ENCODE data around the gene PCDHGA6.
"Not testable (repeated sequence)": the region's sequence is repeated elsewhere in the genome, so short reads cannot be mapped to it uniquely, and the experiment has no call there.

PCDHGA6 gene

DNA sequence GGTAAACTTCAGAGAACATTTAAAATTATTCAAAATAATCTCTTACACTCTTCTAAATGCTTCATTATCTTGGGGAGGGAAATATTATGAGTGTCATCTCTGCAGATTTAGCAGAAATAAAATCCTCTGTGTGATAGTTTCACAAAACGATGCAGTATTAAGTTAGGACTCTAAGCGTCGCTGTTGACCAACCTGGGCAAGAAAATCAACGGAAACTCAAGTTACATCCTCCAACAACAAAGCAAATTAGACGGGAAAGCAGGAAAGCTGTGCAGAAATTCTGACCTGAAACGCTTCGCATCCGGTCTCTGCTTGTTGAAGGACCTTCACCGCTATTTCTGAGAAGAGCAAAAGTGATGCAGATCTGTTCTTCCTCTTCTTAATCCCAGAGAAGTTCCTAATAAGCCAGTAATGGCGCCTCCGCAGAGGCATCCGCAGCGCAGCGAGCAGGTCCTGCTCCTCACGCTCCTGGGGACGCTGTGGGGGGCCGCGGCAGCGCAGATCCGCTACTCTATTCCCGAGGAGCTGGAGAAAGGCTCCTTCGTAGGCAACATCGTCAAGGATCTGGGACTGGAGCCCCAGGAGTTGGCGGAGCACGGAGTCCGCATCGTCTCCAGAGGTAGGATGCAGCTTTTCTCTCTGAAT, at the start of gene PCDHGA6:
Gene PCDHGA6 (plus strand): TSS at position 219 of the 645 bp plus-strand sequence. CDS start 193 bp downstream, at position 412.
- DNase-seq = no peak

DNA sequence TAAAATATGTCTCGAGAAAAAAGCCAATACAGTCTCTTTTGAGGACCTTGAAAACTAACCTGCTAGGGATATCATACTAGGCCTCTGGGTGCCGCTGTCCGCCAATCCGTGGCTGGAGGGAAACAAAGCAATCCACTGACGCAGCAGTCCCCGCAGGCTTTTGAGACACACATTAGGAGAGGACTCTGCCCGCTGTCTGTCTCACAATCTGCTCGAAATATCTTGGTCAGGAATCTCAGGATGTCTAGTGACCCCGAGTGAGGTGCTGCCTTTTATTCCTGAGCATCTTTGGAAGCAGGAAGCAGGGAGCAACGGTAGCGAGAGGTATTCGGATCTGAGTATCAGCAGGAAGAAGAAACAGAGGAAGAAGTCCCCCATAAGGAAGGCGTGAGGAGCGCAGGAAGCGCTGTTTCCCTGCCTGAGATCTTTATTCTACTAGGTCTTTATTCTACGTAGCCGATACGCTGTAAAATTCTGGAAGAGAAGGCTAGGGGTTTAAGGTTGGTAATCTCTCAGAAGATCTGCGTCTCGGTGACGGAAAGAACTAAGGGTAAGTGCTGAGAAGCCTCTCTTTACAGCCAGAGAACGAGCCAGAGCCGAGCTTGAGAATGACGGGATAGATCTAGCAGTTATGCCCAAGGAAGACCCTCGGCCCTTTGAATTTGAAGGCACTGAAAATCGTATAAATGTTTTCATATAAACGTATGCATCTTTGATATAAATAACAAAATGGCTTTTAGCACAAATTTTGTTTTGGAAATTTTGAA, 47.4 kb upstream of the PCDHGA6 start:
- DNase-seq = no peak

GRCh38 chr5:141328231-141328630, 45.5 kb upstream of the PCDHGA6 start:
- no peak for DNase-seq

GRCh38 chr5:141330299-141331080, 43.2 kb upstream of the PCDHGA6 start, which contains the start of gene PCDHGA1:
PCDHGA1 (plus strand) TSS chr5:141330514.
- DNase-seq = peak; percentile 2

GRCh38 chr5:141332571-141332970, 41.1 kb upstream of the PCDHGA6 start:
- not testable (repeated sequence) for DNase-seq

DNA sequence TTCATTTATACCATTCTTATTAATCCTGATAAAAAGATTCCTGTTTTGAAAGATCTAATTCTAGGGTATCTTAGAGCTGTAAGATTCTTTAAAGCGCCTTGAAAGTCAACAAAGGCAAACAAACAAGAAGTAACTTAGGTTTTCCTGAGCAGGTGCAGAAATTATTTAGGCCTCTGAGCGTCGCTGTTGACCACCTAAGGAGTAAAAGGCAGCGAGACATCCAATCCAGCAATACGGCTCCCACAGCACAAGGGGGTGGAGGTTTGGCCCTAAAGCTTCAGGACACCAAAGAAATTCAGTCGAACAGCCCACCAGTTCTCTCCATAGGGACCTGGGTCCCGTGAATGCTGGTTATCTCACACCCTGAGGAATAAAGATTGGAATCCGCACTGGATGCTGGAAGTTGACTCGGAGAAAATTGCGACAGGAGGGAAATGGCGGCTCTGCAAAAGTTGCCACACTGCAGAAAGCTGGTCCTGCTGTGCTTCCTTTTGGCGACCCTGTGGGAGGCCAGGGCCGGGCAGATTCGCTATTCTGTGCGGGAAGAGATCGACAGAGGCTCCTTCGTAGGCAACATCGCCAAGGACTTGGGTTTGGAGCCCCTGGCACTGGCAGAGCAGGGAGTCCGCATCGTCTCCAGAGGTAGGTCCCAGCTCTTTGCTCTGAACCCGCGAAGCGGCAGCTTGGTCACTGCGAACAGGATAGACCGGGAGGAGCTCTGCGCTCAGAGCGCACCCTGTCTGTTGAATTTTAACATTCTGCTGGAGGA, 35.0 kb upstream of the PCDHGA6 start, which contains the start of gene PCDHGA2:
Gene PCDHGA2 (plus strand): TSS at position 223 of the 769 bp plus-strand sequence.
- peak; percentile 18 for DNase-seq

- not testable (repeated sequence) for DNase-seq
Observed at GRCh38 chr5:141340781-141341354, 32.8 kb upstream of the PCDHGA6 start.

DNA sequence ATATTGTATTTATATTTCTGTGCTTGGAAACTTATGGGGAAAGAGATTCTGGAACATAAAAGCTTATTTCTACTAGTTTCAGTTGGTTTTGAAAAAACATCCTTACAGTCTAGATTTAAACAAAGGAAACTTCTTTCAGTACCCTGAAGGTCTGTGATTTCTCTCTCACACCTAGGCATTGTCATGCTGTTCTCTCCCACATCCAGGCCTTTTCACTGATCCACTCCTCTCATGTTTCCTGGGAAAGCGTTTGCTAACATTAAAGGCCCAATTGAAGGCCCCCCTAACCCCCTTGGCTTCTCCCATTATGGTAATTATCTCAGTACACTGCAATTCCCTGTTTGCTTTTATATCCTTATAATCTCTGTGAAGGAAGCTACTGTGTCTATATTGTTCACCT, 30.9 kb upstream of the PCDHGA6 start:
- no peak for DNase-seq

- peak; percentile 0 for DNase-seq
Observed at GRCh38 chr5:141343242-141343952, 30.3 kb upstream of the PCDHGA6 start, which contains the start of gene PCDHGA3. PCDHGA3 (plus strand) TSS chr5:141343829; CDS start chr5:141344034, 205 bp downstream.

DNA sequence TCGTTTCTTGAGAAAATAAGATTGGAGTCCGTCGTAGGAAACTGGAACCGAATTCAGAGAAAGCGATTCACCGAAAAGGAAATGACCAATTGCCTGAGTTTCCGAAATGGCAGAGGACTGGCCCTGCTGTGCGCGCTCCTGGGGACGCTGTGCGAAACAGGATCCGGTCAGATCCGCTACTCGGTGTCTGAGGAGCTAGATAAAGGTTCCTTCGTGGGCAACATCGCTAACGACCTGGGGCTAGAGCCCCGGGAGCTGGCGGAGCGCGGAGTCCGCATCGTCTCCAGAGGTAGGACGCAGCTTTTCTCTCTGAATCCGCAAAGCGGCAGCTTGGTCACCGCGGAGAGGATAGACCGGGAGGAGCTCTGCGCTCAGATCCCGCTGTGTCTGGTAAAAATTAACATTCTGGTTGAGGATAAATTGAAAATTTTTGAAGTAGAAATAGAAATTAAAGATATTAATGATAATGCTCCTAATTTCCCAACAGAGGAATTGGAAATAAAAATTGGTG, 29.7 kb upstream of the PCDHGA6 start:
- no peak for DNase-seq

GRCh38 chr5:141345327-141345726, 28.4 kb upstream of the PCDHGA6 start:
- DNase-seq = no peak

DNA sequence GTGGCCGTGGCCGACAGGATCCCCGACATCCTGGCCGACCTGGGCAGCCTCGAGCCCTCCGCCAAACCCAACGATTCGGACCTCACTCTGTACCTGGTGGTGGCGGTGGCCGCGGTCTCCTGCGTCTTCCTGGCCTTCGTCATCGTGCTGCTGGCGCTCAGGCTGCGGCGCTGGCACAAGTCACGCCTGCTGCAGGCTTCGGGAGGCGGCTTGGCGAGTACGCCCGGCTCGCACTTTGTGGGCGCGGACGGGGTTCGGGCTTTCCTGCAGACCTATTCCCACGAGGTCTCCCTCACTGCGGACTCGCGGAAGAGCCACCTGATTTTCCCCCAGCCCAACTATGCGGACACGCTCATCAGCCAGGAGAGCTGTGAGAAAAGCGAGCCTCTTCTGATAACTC, 27.7 kb upstream of the PCDHGA6 start:
- not testable (repeated sequence) for DNase-seq

DNA sequence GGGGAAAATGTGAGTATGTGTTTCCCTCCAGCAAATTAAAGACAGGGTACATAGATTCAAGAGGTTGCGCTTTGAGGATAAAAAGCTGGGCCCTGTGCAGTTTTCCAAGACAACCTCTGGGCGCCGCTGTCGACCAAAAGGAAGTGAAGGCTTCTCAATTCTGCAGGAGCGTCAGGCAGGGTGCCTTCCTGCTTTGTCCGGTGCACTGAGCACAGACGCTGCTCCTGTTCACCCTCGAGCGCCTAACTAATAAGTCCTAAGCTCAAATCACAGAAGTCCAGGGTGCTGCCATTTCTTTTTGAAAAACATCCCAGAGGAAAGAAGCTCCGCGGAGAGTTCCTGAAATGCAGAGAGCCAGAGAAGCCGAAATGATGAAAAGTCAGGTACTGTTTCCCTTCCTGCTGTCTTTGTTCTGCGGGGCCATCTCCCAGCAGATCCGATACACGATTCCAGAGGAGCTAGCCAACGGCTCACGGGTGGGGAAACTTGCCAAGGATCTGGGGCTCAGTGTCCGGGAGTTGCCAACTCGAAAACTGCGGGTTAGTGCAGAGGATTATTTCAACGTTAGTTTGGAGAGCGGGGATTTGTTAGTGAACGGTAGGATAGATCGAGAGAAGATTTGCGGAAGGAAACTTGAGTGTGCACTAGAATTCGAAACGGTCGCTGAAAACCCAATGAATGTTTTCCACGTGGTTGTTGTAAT, 23.6 kb upstream of the PCDHGA6 start, which contains the start of gene PCDHGB1:
Gene PCDHGB1 (plus strand): TSS at position 183 of the 703 bp plus-strand sequence. CDS start 162 bp downstream, at position 345.
- DNase-seq = peak; percentile 23

DNA sequence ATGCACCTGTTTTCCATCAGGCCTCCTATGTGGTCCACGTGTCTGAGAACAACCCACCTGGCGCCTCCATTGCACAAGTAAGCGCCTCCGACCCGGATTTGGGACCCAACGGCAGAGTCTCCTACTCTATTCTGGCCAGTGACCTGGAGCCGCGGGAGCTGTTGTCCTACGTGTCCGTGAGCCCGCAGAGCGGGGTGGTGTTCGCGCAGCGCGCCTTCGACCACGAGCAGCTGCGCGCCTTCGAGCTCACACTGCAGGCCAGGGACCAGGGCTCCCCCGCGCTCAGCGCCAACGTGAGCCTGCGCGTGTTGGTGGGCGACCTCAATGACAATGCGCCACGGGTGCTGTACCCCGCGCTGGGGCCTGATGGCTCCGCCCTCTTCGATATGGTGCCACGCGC, 22.1 kb upstream of the PCDHGA6 start:
- no peak for DNase-seq

DNA sequence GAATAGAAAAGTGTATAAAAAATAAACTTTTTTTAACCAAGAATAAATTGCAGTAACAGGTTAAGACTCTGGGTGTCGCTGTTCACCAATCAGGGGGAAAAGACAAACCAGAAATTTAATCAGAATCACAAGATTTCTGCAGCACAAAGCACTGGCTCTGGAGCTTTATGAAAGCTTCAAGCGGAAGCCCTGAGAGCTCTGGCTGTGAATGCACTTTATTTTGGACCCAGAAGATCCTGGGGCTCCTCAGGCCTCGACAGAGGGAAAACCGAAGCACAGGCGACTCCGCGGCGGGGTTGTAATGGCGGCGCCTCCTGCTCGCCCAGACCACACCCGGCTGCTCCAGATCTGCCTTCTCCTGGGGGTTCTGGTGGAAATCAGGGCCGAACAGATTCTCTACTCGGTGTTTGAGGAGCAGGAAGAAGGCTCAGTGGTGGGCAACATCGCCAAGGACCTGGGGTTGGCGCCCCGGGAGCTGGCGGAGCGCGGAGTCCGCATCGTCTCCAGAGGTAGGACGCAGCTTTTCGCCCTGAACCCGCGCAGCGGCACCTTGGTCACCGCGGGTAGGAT, 18.7 kb upstream of the PCDHGA6 start, which contains the start of gene PCDHGA4:
Gene PCDHGA4 (plus strand): TSS at position 122 of the 570 bp plus-strand sequence. CDS start 87 bp downstream, at position 209.
- no peak for DNase-seq

DNA sequence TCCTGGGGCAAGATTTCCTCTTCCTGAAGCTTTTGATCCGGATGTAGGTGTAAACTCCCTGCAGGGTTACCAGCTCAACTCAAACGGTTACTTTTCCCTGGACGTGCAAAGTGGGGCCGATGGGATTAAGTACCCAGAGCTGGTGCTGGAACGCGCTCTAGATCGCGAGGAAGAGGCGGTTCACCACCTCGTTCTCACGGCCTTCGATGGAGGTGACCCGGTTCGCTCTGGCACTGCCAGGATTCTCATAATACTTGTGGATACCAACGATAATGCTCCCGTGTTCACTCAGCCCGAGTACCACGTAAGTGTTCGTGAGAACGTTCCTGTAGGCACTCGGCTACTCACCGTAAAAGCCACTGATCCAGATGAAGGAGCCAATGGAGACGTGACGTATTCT, 18.1 kb upstream of the PCDHGA6 start:
- no peak for DNase-seq

- no peak for DNase-seq
Observed at GRCh38 chr5:141356133-141356532, 17.6 kb upstream of the PCDHGA6 start.

DNA sequence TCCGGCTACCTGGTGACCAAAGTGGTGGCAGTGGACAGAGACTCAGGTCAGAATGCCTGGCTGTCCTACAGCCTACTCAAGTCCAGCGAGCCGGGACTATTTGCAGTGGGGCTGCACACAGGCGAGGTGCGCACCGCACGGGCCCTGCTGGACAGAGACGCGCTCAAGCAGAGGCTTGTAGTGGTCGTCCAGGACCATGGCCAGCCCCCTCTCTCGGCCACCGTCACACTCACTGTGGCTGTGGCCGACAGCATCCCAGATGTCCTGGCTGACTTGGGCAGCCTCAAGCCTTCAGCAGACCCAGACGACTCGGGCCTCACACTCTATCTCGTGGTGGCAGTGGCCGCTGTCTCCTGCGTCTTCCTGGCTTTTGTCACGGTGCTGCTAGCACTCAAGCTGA, 16.7 kb upstream of the PCDHGA6 start:
- no peak for DNase-seq

- peak; percentile 15 for DNase-seq
Observed at GRCh38 chr5:141359790-141360426, 13.8 kb upstream of the PCDHGA6 start, which contains the start of gene PCDHGB2. PCDHGB2 (plus strand) TSS chr5:141359994; CDS start chr5:141360136, 142 bp downstream.

Measured in NCI-H2171 treated with DMSO at 0.1 percent for 48 hours (cell line).